HEK293 (cell line): Measurements from ENCODE around the gene KCNK3.
"Not testable (repeated sequence)": the region's sequence is repeated elsewhere in the genome, so short reads cannot be mapped to it uniquely, and the experiment has no call there.

ENCODE experiments used
- CTCF ChIA-PET: fragments of 350-600 bp; formaldehyde crosslinking; extraction: SDS; loops from one replicate; lab custom pipeline; 2021; ENCODE audit warnings: antibody characterized with exemption; lab: Yijun Ruan, JAX
- POLR2A ChIA-PET: fragments of 300-600 bp; formaldehyde crosslinking; extraction: SDS; loops from one replicate; lab custom pipeline; 2020; ENCODE audit warnings: antibody characterized with exemption, inconsistent platforms; lab: Yijun Ruan, JAX
- H3K27ac ChIP-seq: fragments of 200-500 bp; sonication (Bioruptor generic); 2 replicates; pipeline ENCODE4 v1.5.1; 2014; ENCODE audit warnings: low read depth, low read length, control low read depth, inconsistent platforms; ENCODE audit errors: extremely low read depth
- H3K36me3 ChIP-seq, 2 experiments: fragments of 200-500 bp in 1 of 2; sonication (Bioruptor generic) in 1 of 2; 1 replicate in 1 of 2; 2 replicates in 1 of 2; pipeline ENCODE4 v1.5.1; 2014 to 2017; ENCODE audit warnings: inconsistent platforms in 2 of 2, low read length in 2 of 2; ENCODE audit not compliant: control insufficient read depth in 2 of 2, insufficient read depth in 1 of 2
- H3K4me1 ChIP-seq: fragments of 200-500 bp; sonication (Bioruptor generic); 2 replicates; pipeline ENCODE4 v1.5.1; 2014; ENCODE audit warnings: mild to moderate bottlenecking, low read length, inconsistent platforms; ENCODE audit not compliant: control insufficient read depth, insufficient read depth
- H3K4me3 ChIP-seq: 2 replicates; pipeline ENCODE4 v1.5.1; 2011; ENCODE audit warnings: low read depth, mild to moderate bottlenecking, control low read depth, low read length, moderate library complexity
- H3K9me3 ChIP-seq: fragments of 200-500 bp; sonication (Bioruptor generic); 2 replicates; pipeline ENCODE4 v1.5.1; 2014; ENCODE audit warnings: low read depth, low read length, inconsistent platforms; ENCODE audit not compliant: control insufficient read depth, insufficient read depth
- SETDB1 ChIP-seq: IDR thresholded peaks from one replicate; pipeline ENCODE4 v1.6.1; 2017; ENCODE audit warnings: mild to moderate bottlenecking, low read length, moderate library complexity, mixed read lengths; ENCODE audit not compliant: insufficient read length
- TRIM28 ChIP-seq: IDR thresholded peaks from 2 replicates; pipeline ENCODE4 v1.6.1; 2011; ENCODE audit warnings: low read length, control low read depth, borderline replicate concordance
- ZBTB7A ChIP-seq: fragments of 450-650 bp; formaldehyde crosslinking; IDR thresholded peaks from 2 replicates; pipeline ENCODE4 v1.5.1; 2016; ENCODE audit warnings: low read depth, missing biosample characterization, missing genetic modification characterization
- ZFP3 ChIP-seq: fragments of 450-650 bp; formaldehyde crosslinking; IDR thresholded peaks from 2 replicates; pipeline ENCODE4 v1.5.1; 2016; ENCODE audit warnings: low read depth, missing biosample characterization, missing genetic modification characterization
- ZNF302 ChIP-seq: fragments of 450-650 bp; formaldehyde crosslinking; IDR thresholded peaks from 2 replicates; pipeline ENCODE4 v1.5.1; 2016; ENCODE audit warnings: missing biosample characterization, missing genetic modification characterization, low read depth
- ZNF510 ChIP-seq: fragments of 450-650 bp; formaldehyde crosslinking; IDR thresholded peaks from 2 replicates; pipeline ENCODE4 v1.5.1; 2018; ENCODE audit warnings: mild to moderate bottlenecking, missing genetic modification characterization, missing biosample characterization; ENCODE audit not compliant: insufficient replicate concordance
- ZNF561 ChIP-seq: fragments of 450-650 bp; IDR thresholded peaks from 2 replicates; pipeline ENCODE4 v1.5.1; 2018; ENCODE audit warnings: missing biosample characterization, missing genetic modification characterization, borderline replicate concordance
- ZNF658 ChIP-seq: fragments of 450-650 bp; formaldehyde crosslinking; IDR thresholded peaks from 2 replicates; pipeline ENCODE4; 2016; ENCODE audit warnings: missing biosample characterization, missing genetic modification characterization
- ZNF660 ChIP-seq: fragments of 450-650 bp; IDR thresholded peaks from 2 replicates; pipeline ENCODE4 v1.5.1; 2018; ENCODE audit warnings: missing biosample characterization, mild to moderate bottlenecking, missing genetic modification characterization
- ZNF664 ChIP-seq: fragments of 450-650 bp; formaldehyde crosslinking; IDR thresholded peaks from 2 replicates; pipeline ENCODE4 v1.5.1; 2016; ENCODE audit warnings: missing biosample characterization, missing genetic modification characterization
- ZNF837 ChIP-seq: fragments of 450-650 bp; formaldehyde crosslinking; IDR thresholded peaks from 2 replicates; pipeline ENCODE4 v1.5.1; 2016; ENCODE audit warnings: missing biosample characterization, missing genetic modification characterization
- ZSCAN23 ChIP-seq: fragments of 450-650 bp; formaldehyde crosslinking; IDR thresholded peaks from 2 replicates; pipeline ENCODE4 v1.5.1; 2016; ENCODE audit warnings: missing biosample characterization, missing genetic modification characterization
- TF ChIP-seq, protein P1 (sequence below): fragments of 450-650 bp; formaldehyde crosslinking; IDR thresholded peaks from 2 replicates; pipeline ENCODE4 v1.5.1; 2016; ENCODE audit warnings: missing biosample characterization, missing genetic modification characterization
- TF ChIP-seq, protein P2 (sequence below): fragments of 450-650 bp; formaldehyde crosslinking; IDR thresholded peaks from 2 replicates; pipeline ENCODE4 v1.5.1; 2017; ENCODE audit warnings: missing biosample characterization, missing genetic modification characterization
- TF ChIP-seq, protein P3 (sequence below): fragments of 450-650 bp; formaldehyde crosslinking; IDR thresholded peaks from 2 replicates; pipeline ENCODE4 v1.5.1; 2016; ENCODE audit warnings: missing biosample characterization, missing genetic modification characterization
- TF ChIP-seq, protein P4 (sequence below): fragments of 450-650 bp; formaldehyde crosslinking; IDR thresholded peaks from 2 replicates; pipeline ENCODE4 v1.5.1; 2017; ENCODE audit warnings: missing biosample characterization, missing genetic modification characterization
- TF ChIP-seq, protein P5 (sequence below): fragments of 450-650 bp; formaldehyde crosslinking; IDR thresholded peaks from 2 replicates; pipeline ENCODE4 v1.5.1; 2017; ENCODE audit warnings: missing biosample characterization, missing genetic modification characterization

The KCNK3 gene

DNA sequence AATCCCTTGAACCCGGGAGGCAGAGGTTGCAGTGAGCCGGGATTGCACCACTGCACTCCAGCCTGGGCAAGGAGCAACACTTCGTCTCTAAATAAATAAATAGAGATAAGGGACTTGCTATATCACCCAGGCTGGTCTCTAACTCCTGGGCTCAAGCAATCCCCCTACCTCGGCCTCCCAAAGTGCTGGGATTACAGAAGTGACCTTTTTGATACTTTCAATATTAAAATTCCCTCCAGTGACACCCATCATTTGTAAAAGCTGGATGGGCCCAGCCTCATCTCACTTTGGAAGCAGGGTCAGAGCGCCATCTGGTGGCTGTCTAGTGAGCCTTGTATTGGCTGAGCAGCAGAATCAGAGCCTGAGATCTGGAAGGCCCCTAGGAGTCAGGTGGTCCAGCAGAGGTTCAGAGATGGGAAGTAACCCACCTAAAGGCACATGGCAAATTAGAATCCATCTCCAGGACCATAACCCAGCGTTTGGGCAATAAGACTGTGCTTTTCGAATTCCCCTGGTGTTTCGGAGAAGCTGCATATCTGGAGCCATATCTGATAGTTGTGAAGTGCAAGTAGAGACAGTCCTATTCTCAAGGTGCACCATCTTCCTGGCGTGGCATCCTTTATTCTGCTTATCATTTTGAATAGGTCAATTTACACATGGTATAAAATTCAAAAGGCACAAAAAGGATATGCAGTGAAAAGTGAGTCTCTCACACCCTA is 53.2 kb downstream of the KCNK3 start (continued):
- TF ChIP-seq, protein P1, sequence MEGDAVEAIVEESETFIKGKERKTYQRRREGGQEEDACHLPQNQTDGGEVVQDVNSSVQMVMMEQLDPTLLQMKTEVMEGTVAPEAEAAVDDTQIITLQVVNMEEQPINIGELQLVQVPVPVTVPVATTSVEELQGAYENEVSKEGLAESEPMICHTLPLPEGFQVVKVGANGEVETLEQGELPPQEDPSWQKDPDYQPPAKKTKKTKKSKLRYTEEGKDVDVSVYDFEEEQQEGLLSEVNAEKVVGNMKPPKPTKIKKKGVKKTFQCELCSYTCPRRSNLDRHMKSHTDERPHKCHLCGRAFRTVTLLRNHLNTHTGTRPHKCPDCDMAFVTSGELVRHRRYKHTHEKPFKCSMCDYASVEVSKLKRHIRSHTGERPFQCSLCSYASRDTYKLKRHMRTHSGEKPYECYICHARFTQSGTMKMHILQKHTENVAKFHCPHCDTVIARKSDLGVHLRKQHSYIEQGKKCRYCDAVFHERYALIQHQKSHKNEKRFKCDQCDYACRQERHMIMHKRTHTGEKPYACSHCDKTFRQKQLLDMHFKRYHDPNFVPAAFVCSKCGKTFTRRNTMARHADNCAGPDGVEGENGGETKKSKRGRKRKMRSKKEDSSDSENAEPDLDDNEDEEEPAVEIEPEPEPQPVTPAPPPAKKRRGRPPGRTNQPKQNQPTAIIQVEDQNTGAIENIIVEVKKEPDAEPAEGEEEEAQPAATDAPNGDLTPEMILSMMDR (tag by site-specific recombination) = peak; percentile 82
- TF ChIP-seq, protein P2, sequence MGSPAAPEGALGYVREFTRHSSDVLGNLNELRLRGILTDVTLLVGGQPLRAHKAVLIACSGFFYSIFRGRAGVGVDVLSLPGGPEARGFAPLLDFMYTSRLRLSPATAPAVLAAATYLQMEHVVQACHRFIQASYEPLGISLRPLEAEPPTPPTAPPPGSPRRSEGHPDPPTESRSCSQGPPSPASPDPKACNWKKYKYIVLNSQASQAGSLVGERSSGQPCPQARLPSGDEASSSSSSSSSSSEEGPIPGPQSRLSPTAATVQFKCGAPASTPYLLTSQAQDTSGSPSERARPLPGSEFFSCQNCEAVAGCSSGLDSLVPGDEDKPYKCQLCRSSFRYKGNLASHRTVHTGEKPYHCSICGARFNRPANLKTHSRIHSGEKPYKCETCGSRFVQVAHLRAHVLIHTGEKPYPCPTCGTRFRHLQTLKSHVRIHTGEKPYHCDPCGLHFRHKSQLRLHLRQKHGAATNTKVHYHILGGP (tag by site-specific recombination) = no peak
- TF ChIP-seq ZNF510 (no peak), ZNF660 (tag by site-specific recombination) (no peak), ZNF561 (tag by site-specific recombination) (no peak), ZNF837 (no peak)
- TF ChIP-seq, protein P3, sequence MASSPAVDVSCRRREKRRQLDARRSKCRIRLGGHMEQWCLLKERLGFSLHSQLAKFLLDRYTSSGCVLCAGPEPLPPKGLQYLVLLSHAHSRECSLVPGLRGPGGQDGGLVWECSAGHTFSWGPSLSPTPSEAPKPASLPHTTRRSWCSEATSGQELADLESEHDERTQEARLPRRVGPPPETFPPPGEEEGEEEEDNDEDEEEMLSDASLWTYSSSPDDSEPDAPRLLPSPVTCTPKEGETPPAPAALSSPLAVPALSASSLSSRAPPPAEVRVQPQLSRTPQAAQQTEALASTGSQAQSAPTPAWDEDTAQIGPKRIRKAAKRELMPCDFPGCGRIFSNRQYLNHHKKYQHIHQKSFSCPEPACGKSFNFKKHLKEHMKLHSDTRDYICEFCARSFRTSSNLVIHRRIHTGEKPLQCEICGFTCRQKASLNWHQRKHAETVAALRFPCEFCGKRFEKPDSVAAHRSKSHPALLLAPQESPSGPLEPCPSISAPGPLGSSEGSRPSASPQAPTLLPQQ (tag by site-specific recombination) = peak; percentile 77

DNA sequence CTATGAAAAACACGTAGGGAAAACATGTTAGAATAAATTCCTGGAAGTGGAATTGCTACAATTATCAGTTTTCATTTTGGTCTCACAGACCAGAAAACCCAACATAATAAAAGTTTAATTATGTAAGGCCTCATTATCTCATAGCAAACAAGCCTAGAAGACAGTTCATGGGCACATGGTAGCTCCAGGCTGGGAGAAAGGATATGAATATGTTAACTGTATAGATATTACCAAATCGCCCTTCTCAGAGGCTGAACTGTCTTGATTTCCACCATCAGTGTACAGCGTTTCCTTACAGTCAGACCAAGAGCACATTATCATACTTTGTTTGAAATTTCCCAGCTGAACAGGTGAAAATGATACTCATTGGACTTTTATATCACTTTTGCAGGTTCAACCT is 54.4 kb downstream of the KCNK3 start:
- H3K9me3 ChIP-seq = no peaks in the 10 kb centered on the region
- TF ChIP-seq SETDB1 = no peak
- TF ChIP-seq ZNF658 (tag by site-specific recombination) = no peak
- TF ChIP-seq, all 188 proteins: peak for 0
- no peaks in the 10 kb centered on the region for H3K36me3 ChIP-seq
- no peaks in the 10 kb centered on the region for H3K4me1 ChIP-seq
- H3K4me3 ChIP-seq = no peak overlapping the region
- CTCF ChIA-PET = interaction anchor here (0.5 to 7.7 kb wide), 20 partner anchors 9 to 437 kb away, joined by 3 to 198 read pairs (median 4); no protein-coding TSS in a partner anchor
- H3K27ac ChIP-seq = no peak overlapping the region
- POLR2A ChIA-PET = no interaction called here

DNA sequence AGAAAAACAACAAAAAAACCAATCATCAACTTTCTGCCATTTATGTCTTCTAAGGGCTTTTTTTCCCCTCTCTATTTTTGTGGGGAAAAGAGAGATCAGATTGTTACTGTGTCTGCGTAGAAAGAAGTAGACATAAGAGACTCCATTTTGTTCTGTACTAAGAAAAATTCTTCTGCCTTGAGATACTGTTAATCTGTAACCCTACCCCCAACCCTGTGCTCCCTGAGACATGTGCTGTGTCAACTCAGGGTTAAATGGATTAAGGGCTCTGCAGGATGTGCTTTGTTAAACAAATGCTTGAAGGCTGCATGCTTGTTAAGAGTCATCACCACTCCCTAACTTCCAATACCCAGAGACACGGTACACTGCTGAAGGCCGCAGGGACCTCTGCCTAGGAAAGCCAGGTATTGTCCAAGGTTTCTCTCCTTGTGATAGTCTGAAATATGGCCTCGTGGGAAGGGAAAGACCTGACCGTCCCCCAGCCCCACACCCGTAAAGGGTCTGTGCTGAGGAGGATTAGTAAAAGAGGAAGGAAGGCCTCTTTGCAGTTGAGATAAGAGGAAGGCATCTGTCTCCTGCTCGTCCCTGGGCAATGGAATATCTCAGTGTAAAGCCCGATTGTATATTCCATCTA is 57.4 kb downstream of the KCNK3 start:
- H3K9me3 ChIP-seq, H3K4me3 ChIP-seq, H3K27ac ChIP-seq, H3K4me1 ChIP-seq, POLR2A ChIA-PET, H3K36me3 ChIP-seq: not testable (repeated sequence)
- CTCF ChIA-PET = interaction anchor here (0.6 to 7.7 kb wide), 3 partner anchors 145 to 1211 kb away, joined by 4 to 198 read pairs (median 28); no protein-coding TSS in a partner anchor

DNA sequence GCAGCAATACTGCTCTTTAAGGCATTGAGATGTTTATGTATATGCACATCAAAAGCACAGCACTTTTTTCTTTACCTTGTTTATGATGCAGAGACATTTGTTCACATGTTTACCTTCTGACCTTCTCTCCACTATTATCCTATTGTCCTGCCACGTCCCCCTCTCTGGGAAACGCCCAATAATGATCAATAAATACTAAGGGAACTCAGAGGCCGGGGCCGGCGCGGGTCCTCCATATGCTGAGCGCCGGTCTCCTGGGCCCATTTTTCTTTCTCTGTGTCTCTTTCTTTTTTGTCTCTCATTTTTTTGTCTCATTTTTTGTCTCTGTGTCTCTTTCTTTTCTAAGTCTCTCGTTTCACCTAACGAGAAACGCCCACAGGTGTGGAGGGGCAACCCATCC is 57.9 kb downstream of the KCNK3 start:
- not testable (repeated sequence) for H3K4me1 ChIP-seq
- CTCF ChIA-PET = interaction anchor here (3.3 kb wide), 1 partner anchor 145 kb away, joined by 14 read pairs; no protein-coding TSS in a partner anchor

DNA sequence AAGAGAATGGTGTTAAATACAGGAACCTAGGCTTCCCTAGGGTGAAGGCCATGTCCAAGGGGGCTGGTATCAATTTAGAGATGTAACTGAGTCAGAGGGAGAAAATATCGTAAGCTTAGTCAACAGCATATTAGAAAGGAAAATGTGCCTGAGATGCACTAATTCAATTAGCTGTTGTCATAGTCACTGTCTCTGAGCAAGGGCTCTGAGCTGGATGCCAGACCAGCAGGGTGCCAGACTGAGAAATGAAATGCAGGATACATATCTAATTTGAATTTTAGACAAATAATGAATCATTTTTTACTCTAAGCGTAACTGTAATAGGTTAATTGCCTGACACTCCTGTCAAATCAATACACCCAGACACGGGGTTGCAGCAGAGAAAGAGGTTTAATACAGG is 60.1 kb downstream of the KCNK3 start:
- ChIA-PET POLR2A (no interaction called here), CTCF (interaction anchor here (1.2 to 3.3 kb wide), 4 partner anchors 18 to 175 kb away, joined by 3 to 14 read pairs (median 4); no protein-coding TSS in a partner anchor)
- Histone ChIP-seq H3K4me3 (no peak overlapping the region), H3K9me3 (no peaks in the 10 kb centered on the region), H3K27ac (no peak overlapping the region), H3K36me3 (no peaks in the 10 kb centered on the region), H3K4me1 (no peaks in the 10 kb centered on the region)
- TF ChIP-seq ZFP3 (no peak), ZBTB7A (tag by site-specific recombination) (no peak), TRIM28 (no peak), ZNF664 (no peak), ZSCAN23 (tag by site-specific recombination) (no peak), ZNF837 (no peak), ZNF302 (tag by site-specific recombination) (no peak)
- TF ChIP-seq, protein P4, sequence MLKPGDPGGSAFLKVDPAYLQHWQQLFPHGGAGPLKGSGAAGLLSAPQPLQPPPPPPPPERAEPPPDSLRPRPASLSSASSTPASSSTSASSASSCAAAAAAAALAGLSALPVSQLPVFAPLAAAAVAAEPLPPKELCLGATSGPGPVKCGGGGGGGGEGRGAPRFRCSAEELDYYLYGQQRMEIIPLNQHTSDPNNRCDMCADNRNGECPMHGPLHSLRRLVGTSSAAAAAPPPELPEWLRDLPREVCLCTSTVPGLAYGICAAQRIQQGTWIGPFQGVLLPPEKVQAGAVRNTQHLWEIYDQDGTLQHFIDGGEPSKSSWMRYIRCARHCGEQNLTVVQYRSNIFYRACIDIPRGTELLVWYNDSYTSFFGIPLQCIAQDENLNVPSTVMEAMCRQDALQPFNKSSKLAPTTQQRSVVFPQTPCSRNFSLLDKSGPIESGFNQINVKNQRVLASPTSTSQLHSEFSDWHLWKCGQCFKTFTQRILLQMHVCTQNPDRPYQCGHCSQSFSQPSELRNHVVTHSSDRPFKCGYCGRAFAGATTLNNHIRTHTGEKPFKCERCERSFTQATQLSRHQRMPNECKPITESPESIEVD (tag by site-specific recombination) = no peak
- TF ChIP-seq, protein P5, sequence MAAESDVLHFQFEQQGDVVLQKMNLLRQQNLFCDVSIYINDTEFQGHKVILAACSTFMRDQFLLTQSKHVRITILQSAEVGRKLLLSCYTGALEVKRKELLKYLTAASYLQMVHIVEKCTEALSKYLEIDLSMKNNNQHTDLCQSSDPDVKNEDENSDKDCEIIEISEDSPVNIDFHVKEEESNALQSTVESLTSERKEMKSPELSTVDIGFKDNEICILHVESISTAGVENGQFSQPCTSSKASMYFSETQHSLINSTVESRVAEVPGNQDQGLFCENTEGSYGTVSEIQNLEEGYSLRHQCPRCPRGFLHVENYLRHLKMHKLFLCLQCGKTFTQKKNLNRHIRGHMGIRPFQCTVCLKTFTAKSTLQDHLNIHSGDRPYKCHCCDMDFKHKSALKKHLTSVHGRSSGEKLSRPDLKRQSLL (tag by site-specific recombination) = no peak

More for the DNA sequence above, 57.9 kb downstream of the KCNK3 start:
- H3K27ac ChIP-seq, POLR2A ChIA-PET, H3K9me3 ChIP-seq, H3K36me3 ChIP-seq, H3K4me3 ChIP-seq: not testable (repeated sequence)
